ENCODE data around the gene SEC22C.

SEC22C gene

GRCh38 chr3:42544492-42545283 lies 37.1 kb downstream of the SEC22C start:
- DNase-seq (ENCODE audit: low read depth): no peak
- H3K4me3 ChIP-seq (ENCODE audit: low read depth, low read length): no peak overlapping the region

GRCh38 chr3:42541079-42541478 lies 40.7 kb downstream of the SEC22C start:
- no peak overlapping the region for H3K4me3 ChIP-seq (ENCODE audit: low read depth, low read length)
- no peak for DNase-seq (ENCODE audit: low read depth)

GRCh38 chr3:42539871-42540714 lies 41.7 kb downstream of the SEC22C start:
- no peak overlapping the region for H3K4me3 ChIP-seq (ENCODE audit: low read depth, low read length)
- no peak for DNase-seq (ENCODE audit: low read depth)

- no peak overlapping the region for H3K4me3 ChIP-seq (ENCODE audit: low read depth, low read length)
- no peak for DNase-seq (ENCODE audit: low read depth)
Measured at GRCh38 chr3:42537350-42537749, 44.4 kb downstream of the SEC22C start.

- no peak overlapping the region for H3K4me3 ChIP-seq (ENCODE audit: low read depth, low read length)
- DNase-seq (ENCODE audit: low read depth): no peak
Measured at GRCh38 chr3:42535981-42536784, 45.6 kb downstream of the SEC22C start.

GRCh38 chr3:42533161-42533897 lies 48.4 kb downstream of the SEC22C start:
- no peak for DNase-seq (ENCODE audit: low read depth)
- no peak overlapping the region for H3K4me3 ChIP-seq (ENCODE audit: low read depth, low read length)

- H3K4me3 ChIP-seq (ENCODE audit: low read depth, low read length): no peak overlapping the region
- no peak for DNase-seq (ENCODE audit: low read depth)
Measured at GRCh38 chr3:42532229-42532628, 49.5 kb downstream of the SEC22C start.

- H3K4me3 ChIP-seq (ENCODE audit: low read depth, low read length): no peak overlapping the region
- DNase-seq (ENCODE audit: low read depth): no peak
Measured at GRCh38 chr3:42531470-42531869, 50.3 kb downstream of the SEC22C start.

- no peak overlapping the region for H3K4me3 ChIP-seq (ENCODE audit: low read depth, low read length)
- DNase-seq (ENCODE audit: low read depth): no peak
Measured at GRCh38 chr3:42530073-42530472, 51.7 kb downstream of the SEC22C start.

- no peak for DNase-seq (ENCODE audit: low read depth)
- no peak overlapping the region for H3K4me3 ChIP-seq (ENCODE audit: low read depth, low read length)
Measured at GRCh38 chr3:42529468-42529867, 52.3 kb downstream of the SEC22C start.

- DNase-seq (ENCODE audit: low read depth): no peak
- H3K4me3 ChIP-seq (ENCODE audit: low read depth, low read length): no peak overlapping the region
Measured at GRCh38 chr3:42527368-42527917, 54.3 kb downstream of the SEC22C start.

GRCh38 chr3:42526616-42527367 lies 55.0 kb downstream of the SEC22C start:
- no peak overlapping the region for H3K4me3 ChIP-seq (ENCODE audit: low read depth, low read length)
- DNase-seq (ENCODE audit: low read depth): no peak

GRCh38 chr3:42525736-42526345 lies 55.9 kb downstream of the SEC22C start:
- no peak overlapping the region for H3K4me3 ChIP-seq (ENCODE audit: low read depth, low read length)
- no peak for DNase-seq (ENCODE audit: low read depth)

GRCh38 chr3:42525212-42525611 lies 56.6 kb downstream of the SEC22C start:
- no peak overlapping the region for H3K4me3 ChIP-seq (ENCODE audit: low read depth, low read length)
- DNase-seq (ENCODE audit: low read depth): no peak

- no peak for DNase-seq (ENCODE audit: low read depth)
- H3K4me3 ChIP-seq (ENCODE audit: low read depth, low read length): no peak overlapping the region
Measured at GRCh38 chr3:42524751-42525150, 57.0 kb downstream of the SEC22C start.

GRCh38 chr3:42520906-42521305 lies 60.9 kb downstream of the SEC22C start:
- DNase-seq (ENCODE audit: low read depth): no peak
- no peak overlapping the region for H3K4me3 ChIP-seq (ENCODE audit: low read depth, low read length)

- no peak overlapping the region for H3K4me3 ChIP-seq (ENCODE audit: low read depth, low read length)
- DNase-seq (ENCODE audit: low read depth): no peak
Measured at GRCh38 chr3:42520336-42520735, 61.4 kb downstream of the SEC22C start.

GRCh38 chr3:42519568-42519962 lies 62.2 kb downstream of the SEC22C start:
- no peak for DNase-seq (ENCODE audit: low read depth)
- no peak overlapping the region for H3K4me3 ChIP-seq (ENCODE audit: low read depth, low read length)
